Epithelial cell of proximal tubule (primary cell): ENCODE data around the gene CALML5. TPM values are rescaled to one million over a fixed set of nuclear protein-coding genes. Genes with fewer than 3 reads are reported as not detected.

Experiments
- DNase-seq: peaks from one replicate; pipeline ENCODE4 v3.0.0-alpha.2; 2011; ENCODE audit warnings: low read depth
- H3K4me3 ChIP-seq: 2 replicates; pipeline ENCODE4 v1.5.1; 2011; ENCODE audit warnings: low read depth, mild to moderate bottlenecking, low read length
- total RNA-seq: library from RNA; depleted of rRNA; stranded (reverse); fragments of >200 nt; gene quantifications from 2 replicates; pipeline ENCODE4 v1.2.3, GENCODE V29; 2015
- TF ChIP-seq, protein P1 (sequence below): conservative IDR thresholded peaks from 2 replicates; pipeline ENCODE4 v1.5.1; 2012; ENCODE audit warnings: low read depth, mild to moderate bottlenecking, low read length

Gene CALML5
- total RNA-seq, 1 donor from 2014 or later, result not detected

DNA sequence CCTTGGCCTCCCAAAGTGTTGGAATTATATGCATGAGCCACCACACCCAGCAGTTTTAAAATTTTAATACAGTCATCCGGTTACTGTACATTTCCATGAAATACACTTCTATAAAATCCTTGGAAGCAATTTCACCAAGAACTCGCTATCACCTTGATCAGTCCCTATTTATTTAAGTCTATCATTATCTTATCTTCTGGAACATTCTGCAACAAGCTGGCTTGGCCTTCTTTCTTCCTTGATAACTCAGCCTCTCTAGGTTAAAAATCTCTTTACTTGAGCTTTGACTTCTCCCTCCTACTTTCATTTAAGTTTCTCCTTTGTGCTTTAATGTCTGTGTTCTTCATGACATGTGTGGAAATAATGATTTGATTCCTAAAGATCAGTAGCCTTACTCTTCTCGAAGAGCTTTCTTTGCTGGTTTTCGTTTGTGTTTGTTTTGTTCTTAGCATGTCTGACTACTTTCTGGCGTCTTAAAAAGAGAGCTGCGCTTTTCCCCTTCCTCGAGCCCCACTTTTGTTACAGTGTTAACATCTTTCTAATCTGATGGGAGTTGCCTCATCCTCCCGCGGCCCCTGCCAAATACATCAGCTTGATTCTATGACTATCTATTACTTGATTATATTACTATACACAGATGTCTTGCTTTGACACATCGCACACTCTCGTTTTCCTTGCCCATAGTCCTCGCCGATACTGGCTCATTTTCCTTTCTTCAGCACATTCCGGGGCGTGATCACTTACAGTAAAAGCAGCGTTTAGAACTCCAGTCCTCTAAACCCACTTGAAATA is 11.1 kb upstream of the CALML5 start:
- DNase-seq, result no peak
- H3K4me3 ChIP-seq, result no peak overlapping the region
- TF ChIP-seq, protein P1, sequence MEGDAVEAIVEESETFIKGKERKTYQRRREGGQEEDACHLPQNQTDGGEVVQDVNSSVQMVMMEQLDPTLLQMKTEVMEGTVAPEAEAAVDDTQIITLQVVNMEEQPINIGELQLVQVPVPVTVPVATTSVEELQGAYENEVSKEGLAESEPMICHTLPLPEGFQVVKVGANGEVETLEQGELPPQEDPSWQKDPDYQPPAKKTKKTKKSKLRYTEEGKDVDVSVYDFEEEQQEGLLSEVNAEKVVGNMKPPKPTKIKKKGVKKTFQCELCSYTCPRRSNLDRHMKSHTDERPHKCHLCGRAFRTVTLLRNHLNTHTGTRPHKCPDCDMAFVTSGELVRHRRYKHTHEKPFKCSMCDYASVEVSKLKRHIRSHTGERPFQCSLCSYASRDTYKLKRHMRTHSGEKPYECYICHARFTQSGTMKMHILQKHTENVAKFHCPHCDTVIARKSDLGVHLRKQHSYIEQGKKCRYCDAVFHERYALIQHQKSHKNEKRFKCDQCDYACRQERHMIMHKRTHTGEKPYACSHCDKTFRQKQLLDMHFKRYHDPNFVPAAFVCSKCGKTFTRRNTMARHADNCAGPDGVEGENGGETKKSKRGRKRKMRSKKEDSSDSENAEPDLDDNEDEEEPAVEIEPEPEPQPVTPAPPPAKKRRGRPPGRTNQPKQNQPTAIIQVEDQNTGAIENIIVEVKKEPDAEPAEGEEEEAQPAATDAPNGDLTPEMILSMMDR, result no peak

DNA sequence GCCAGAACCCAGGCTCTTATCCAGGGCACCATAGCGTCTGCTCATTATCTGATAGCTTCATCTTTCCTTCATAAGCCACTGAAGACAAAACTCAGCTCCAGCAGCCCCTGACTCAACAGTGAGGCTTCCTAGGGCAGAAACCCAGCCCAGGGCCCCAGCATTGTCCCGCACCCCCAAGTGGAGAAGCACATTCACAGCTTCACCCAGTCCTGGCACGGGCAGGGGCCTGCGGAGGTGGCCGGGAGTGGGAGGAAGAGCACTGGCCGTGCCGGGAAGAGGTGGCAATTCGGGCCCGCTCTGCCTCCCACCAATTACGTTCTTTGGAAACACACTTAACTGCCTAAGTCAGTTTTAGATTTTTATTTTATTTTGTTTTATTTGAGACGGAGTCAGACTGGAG is 10.3 kb upstream of the CALML5 start:
- no peak overlapping the region for H3K4me3 ChIP-seq
- TF ChIP-seq, protein P1, result no peak
- no peak for DNase-seq

DNA sequence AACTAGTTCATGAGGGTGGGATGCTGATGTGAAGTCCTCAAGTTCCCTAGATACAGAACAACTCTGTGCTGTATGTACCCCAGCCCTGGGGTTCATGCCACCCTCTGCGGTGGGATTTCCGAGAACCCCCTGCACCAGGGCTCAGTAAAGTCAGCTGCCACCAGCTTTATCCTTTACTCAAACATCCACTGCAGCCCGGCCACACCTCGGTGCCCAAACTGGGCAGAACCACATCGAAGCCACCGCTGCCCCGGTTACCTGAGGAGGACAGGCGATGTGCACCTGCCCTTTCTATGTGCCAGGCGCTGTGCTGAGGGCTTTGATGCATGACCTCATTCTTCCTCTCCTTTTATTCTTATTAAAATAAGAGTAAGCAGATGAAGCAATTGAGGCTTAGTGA is 9.9 kb upstream of the CALML5 start:
- no peak for DNase-seq
- H3K4me3 ChIP-seq, result no peak overlapping the region
- TF ChIP-seq, protein P1, result no peak

DNA sequence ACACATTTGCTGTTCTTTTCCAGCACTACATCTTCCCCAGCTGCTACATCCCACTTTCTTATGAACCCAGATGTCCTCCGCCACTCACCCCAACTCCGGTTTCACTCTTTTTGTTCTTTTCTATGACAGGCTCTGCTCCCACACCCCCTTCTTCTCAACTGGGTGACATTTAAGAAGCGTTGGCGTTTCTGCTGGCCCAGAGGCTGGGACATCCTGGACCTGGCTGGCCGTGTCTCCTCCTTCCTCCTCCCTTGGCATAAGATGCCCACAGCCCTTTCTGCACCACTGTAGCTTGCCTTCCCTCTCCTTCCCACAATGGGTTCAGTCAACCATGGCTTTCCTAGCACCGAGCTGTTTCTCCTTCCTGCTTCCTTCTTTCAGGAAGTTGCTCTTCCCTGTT is 9.4 kb upstream of the CALML5 start:
- DNase-seq, result no peak
- TF ChIP-seq, protein P1, result no peak
- no peak overlapping the region for H3K4me3 ChIP-seq

DNA sequence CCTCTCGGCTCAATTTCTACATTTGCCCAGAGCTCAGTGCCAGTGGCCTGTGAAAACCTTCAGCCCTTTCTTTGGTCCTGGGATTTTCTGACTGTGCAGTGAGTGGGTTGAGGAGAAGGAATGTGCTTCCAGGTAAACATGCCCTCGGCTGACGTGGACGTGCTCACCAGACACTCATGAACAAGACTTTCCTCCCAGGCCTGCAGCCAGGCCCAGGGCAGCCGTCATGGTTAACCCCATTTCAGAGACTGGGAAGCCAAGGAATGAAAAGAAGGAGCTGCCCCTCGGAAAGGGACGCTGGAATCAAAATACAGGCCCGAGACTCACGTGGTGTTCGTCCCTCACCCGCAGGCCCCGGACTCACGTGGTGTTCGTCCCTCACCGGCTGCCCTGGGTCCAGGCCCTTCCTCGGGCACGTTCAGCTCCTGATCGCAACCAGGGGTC is 8.8 kb upstream of the CALML5 start:
- DNase-seq, result peak; percentile 7
- TF ChIP-seq, protein P1, result no peak
- no peak overlapping the region for H3K4me3 ChIP-seq

DNA sequence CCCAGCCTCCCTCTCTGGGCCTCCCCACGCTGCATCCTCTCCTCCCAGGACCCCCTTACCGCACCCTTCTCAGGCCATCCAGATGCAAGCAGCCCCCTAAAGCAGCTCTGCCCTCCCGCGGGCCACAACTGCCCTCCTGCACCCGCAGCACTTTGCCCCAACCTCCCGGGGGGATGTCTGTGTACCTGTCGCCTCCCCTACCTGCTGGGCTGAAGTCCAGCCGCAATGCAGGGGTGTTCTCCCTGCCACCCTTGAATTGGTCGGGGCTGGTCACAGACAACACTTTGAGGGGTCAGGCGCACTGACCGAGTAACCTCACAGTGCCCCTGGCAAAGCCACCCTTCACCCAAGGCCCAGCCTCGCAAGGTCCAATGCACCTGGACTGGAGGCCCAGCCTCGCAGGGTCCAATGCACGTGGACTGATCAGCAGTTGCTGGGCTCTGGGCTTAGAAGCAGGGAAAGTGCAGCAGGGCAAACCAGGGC is 8.3 kb upstream of the CALML5 start:
- DNase-seq, result no peak
- TF ChIP-seq, protein P1, result no peak
- no peak overlapping the region for H3K4me3 ChIP-seq
